Endothelial cell (in vitro differentiated cells): ENCODE results near the gene PPP1R14C. TPM values are rescaled to one million over a fixed set of nuclear protein-coding genes. Genes with fewer than 3 reads are reported as not detected.

Experiments used
- DNase-seq: peaks from one replicate; pipeline ENCODE4 v3.0.0; 2021; ENCODE audit warnings: low spot score
- H3K27ac Mint-ChIP-seq: one replicate; pipeline ENCODE4 v1.8.0; 2021; ENCODE audit warnings: mixed read lengths, inconsistent platforms; ENCODE audit not compliant: unreplicated experiment
- H3K27me3 Mint-ChIP-seq: one replicate; pipeline ENCODE4 v1.8.0; 2021; ENCODE audit warnings: mild to moderate bottlenecking, moderate library complexity, mixed read lengths, inconsistent platforms; ENCODE audit not compliant: unreplicated experiment
- H3K36me3 Mint-ChIP-seq: one replicate; pipeline ENCODE4 v1.8.0; 2021; ENCODE audit warnings: mild to moderate bottlenecking, low read depth, mixed read lengths, inconsistent platforms; ENCODE audit not compliant: unreplicated experiment
- H3K4me1 Mint-ChIP-seq: one replicate; pipeline ENCODE4 v1.8.0; 2021; ENCODE audit warnings: mild to moderate bottlenecking, mixed read lengths, inconsistent platforms; ENCODE audit not compliant: unreplicated experiment
- H3K4me3 Mint-ChIP-seq: one replicate; pipeline ENCODE4 v1.8.0; 2021; ENCODE audit warnings: mild to moderate bottlenecking, mixed read lengths, inconsistent platforms; ENCODE audit not compliant: unreplicated experiment
- H3K9me3 Mint-ChIP-seq: one replicate; pipeline ENCODE4 v1.8.0; 2021; ENCODE audit warnings: mixed read lengths, inconsistent platforms; ENCODE audit not compliant: unreplicated experiment
- CTCF ChIP-seq: fragments of 200-600 bp; sonication (generic); IDR thresholded peaks from one replicate; pipeline ENCODE4 v1.5.0; 2021; ENCODE audit warnings: antibody characterized with exemption; ENCODE audit not compliant: unreplicated experiment
- total RNA-seq: library from RNA; stranded (reverse); fragmentation: NEBNext Ultra II Directional; extraction: Animal tissue kit (Norgen Biotek cat#: 25700); gene quantifications from one replicate; pipeline ENCODE4 v1.2.1, GENCODE V29; 2021; ENCODE audit not compliant: unreplicated experiment

The PPP1R14C gene
- total RNA-seq, 1 donor from 2014 or later: 2.5 TPM

GRCh38 chr6:150118203-150118602 lies 24.6 kb upstream of the PPP1R14C start:
- Mint-ChIP-seq H3K27ac (no peak overlapping the region), H3K9me3 (no peaks in the 10 kb centered on the region), H3K4me3 (no peak overlapping the region), H3K36me3 (no peaks in the 10 kb centered on the region), H3K4me1 (peaks cover 17% of the 10 kb centered on the region), H3K27me3 (peaks cover 1% of the 10 kb centered on the region)
- TF ChIP-seq CTCF: no peak
- no peak for DNase-seq

- H3K4me1 Mint-ChIP-seq: peaks cover 20% of the 10 kb centered on the region
- no peaks in the 10 kb centered on the region for H3K36me3 Mint-ChIP-seq
- H3K9me3 Mint-ChIP-seq: no peaks in the 10 kb centered on the region
- H3K27ac Mint-ChIP-seq: no peak overlapping the region
- no peak for DNase-seq
- H3K27me3 Mint-ChIP-seq: peaks cover 1% of the 10 kb centered on the region
- H3K4me3 Mint-ChIP-seq: no peak overlapping the region
- no peak for TF ChIP-seq CTCF
These were observed 24.2 kb upstream of the PPP1R14C start for GRCh38 chr6:150118627-150119026.

- Mint-ChIP-seq H3K4me1 (peaks cover 24% of the 10 kb centered on the region), H3K9me3 (no peaks in the 10 kb centered on the region), H3K27me3 (peaks cover 1% of the 10 kb centered on the region), H3K36me3 (no peaks in the 10 kb centered on the region), H3K27ac (no peak overlapping the region), H3K4me3 (no peak overlapping the region)
- no peak for TF ChIP-seq CTCF
- no peak for DNase-seq
These were observed 23.7 kb upstream of the PPP1R14C start for GRCh38 chr6:150119173-150119572.

GRCh38 chr6:150123645-150124044 lies 19.2 kb upstream of the PPP1R14C start:
- Mint-ChIP-seq H3K36me3 (no peaks in the 10 kb centered on the region), H3K4me3 (no peak overlapping the region), H3K9me3 (no peaks in the 10 kb centered on the region), H3K27me3 (peaks cover 1% of the 10 kb centered on the region), H3K27ac (no peak overlapping the region), H3K4me1 (peaks cover 21% of the 10 kb centered on the region)
- TF ChIP-seq CTCF: no peak
- no peak for DNase-seq

GRCh38 chr6:150124235-150124634 lies 18.6 kb upstream of the PPP1R14C start:
- H3K4me1 Mint-ChIP-seq: peaks cover 15% of the 10 kb centered on the region
- DNase-seq: no peak
- H3K9me3 Mint-ChIP-seq: no peaks in the 10 kb centered on the region
- H3K36me3 Mint-ChIP-seq: no peaks in the 10 kb centered on the region
- TF ChIP-seq CTCF: no peak
- peaks cover 1% of the 10 kb centered on the region for H3K27me3 Mint-ChIP-seq
- H3K4me3 Mint-ChIP-seq: no peak overlapping the region
- no peak overlapping the region for H3K27ac Mint-ChIP-seq
